PC-9 (cell line): ENCODE results near the gene RNF17. TPM values are rescaled to one million over a fixed set of nuclear protein-coding genes. Genes with fewer than 3 reads are reported as not detected.

Source experiments
- BruUV-seq: library from RNA; stranded (reverse); fragments of 400-500 nt; replicated peaks from 2 replicates; lab custom pipeline; 2021; lab: Mats Ljungman, UMichigan
- CTCF ChIA-PET: fragments of 300-600 bp; sonication (Branson Sonifier 250); formaldehyde crosslinking; loops from one replicate; lab custom pipeline; 2022; ENCODE audit warnings: antibody characterized with exemption; lab: Charles Lee
- POLR2A ChIA-PET: fragments of 300-600 bp; sonication (Branson Sonifier 250); formaldehyde crosslinking; loops from one replicate; lab custom pipeline; 2022; ENCODE audit warnings: antibody characterized with exemption; ENCODE audit not compliant: unreplicated experiment; lab: Charles Lee
- DNase-seq, 2 experiments: peaks; one replicate each; pipeline versions ENCODE4 v3.0.0 to v3.0.0-alpha.2; 2015 to 2022; ENCODE audit warnings: mixed read lengths in 1 of 2
- H2AFZ ChIP-seq: fragments of 200-600 bp; sonication (generic); 2 replicates; pipeline ENCODE4 v1.8.1; 2017; ENCODE audit warnings: antibody characterized with exemption
- H3F3A ChIP-seq: fragments of 200-600 bp; sonication (generic); 2 replicates; pipeline ENCODE4 v1.8.1; 2017; ENCODE audit warnings: antibody characterized with exemption, mild to moderate bottlenecking, low read depth; ENCODE audit not compliant: insufficient read depth
- H3K27ac ChIP-seq: fragments of 200-600 bp; sonication (generic); 2 replicates; pipeline ENCODE4 v1.6.1; 2016; ENCODE audit warnings: mixed run types
- H3K27me3 ChIP-seq: fragments of 200-600 bp; sonication (generic); 2 replicates; pipeline ENCODE4 v1.6.1; 2016; ENCODE audit warnings: low read depth, mixed run types; ENCODE audit not compliant: insufficient read depth
- H3K36me3 ChIP-seq: fragments of 200-600 bp; sonication (generic); 2 replicates; pipeline ENCODE4 v1.6.1; 2016; ENCODE audit warnings: low read depth, mixed run types
- H3K4me1 ChIP-seq: fragments of 200-600 bp; sonication (generic); replicated peaks from 2 replicates; pipeline ENCODE4 v1.6.1; 2016; ENCODE audit warnings: mixed run types; ENCODE audit not compliant: insufficient read depth
- H3K4me2 ChIP-seq: fragments of 200-600 bp; sonication (generic); 2 replicates; pipeline ENCODE4 v1.6.1; 2017; ENCODE audit warnings: mixed run types
- H3K4me3 ChIP-seq: fragments of 200-600 bp; sonication (generic); 2 replicates; pipeline ENCODE4 v1.6.1; 2016; ENCODE audit warnings: mixed run types
- H3K79me2 ChIP-seq: fragments of 200-600 bp; sonication (generic); 2 replicates; pipeline ENCODE4 v1.6.1; 2017; ENCODE audit warnings: low read depth, mixed run types
- H3K9me2 ChIP-seq: fragments of 200-600 bp; sonication (generic); 2 replicates; pipeline ENCODE4 v1.8.1; 2017; ENCODE audit warnings: mild to moderate bottlenecking; ENCODE audit not compliant: insufficient read depth
- H3K9me3 ChIP-seq: fragments of 200-600 bp; sonication (generic); 2 replicates; pipeline ENCODE4 v1.8.1; 2016; ENCODE audit warnings: low read depth; ENCODE audit not compliant: insufficient read depth
- H4K20me1 ChIP-seq: fragments of 200-600 bp; sonication (generic); 2 replicates; pipeline ENCODE4 v1.8.1; 2017; ENCODE audit not compliant: insufficient read depth
- CTCF ChIP-seq: fragments of 200-600 bp; sonication (generic); conservative IDR thresholded peaks from 2 replicates; pipeline ENCODE4 v1.6.1; 2017; ENCODE audit warnings: mixed run types, antibody characterized with exemption, mild to moderate bottlenecking, moderate library complexity
- EZH2 ChIP-seq: fragments of 200-600 bp; sonication (generic); IDR thresholded peaks from 2 replicates; pipeline ENCODE4 v1.8.0; 2017; ENCODE audit warnings: antibody characterized with exemption, low read depth
- intact Hi-C: fragments of 100-400 bp; cut with micrococcal nuclease; formaldehyde crosslinking; loops from one replicate; pipeline ENCODE4 v1.10.0; 2022; ENCODE audit not compliant: unreplicated experiment
- total RNA-seq: library from RNA; stranded (reverse); gene quantifications from 2 replicates; pipeline ENCODE4 v1.2.3, GENCODE V29; 2021

Gene RNF17
- total RNA-seq, 1 experiment from 2014 or later: not detected

GRCh38 chr13:24905242-24905641 is 141.3 kb downstream of the RNF17 start:
- Histone ChIP-seq H3K27ac (no peak overlapping the region), H3K9me3 (no peaks in the 10 kb centered on the region), H3K27me3 (no peaks in the 10 kb centered on the region), H3K36me3 (peaks cover 22% of the 10 kb centered on the region), H2AFZ (no peak overlapping the region), H3K4me3 (no peak overlapping the region), H3K79me2 (no peaks in the 10 kb centered on the region), H3F3A (peaks cover 9% of the 10 kb centered on the region), H3K4me1 (peaks cover 5% of the 10 kb centered on the region), H3K4me2 (no peak overlapping the region), H3K9me2 (no peaks in the 10 kb centered on the region), H4K20me1 (no peaks in the 10 kb centered on the region)
- POLR2A ChIA-PET: no interaction called here
- TF ChIP-seq CTCF (no peak), EZH2 (no peak)
- intact Hi-C loops: no loop called here
- DNase-seq: no peak
- CTCF ChIA-PET: no interaction called here
- no TSS peak for BruUV-seq

- Histone ChIP-seq H3K4me1 (peaks cover 15% of the 10 kb centered on the region), H3K27ac (no peak overlapping the region), H3K27me3 (no peaks in the 10 kb centered on the region), H4K20me1 (no peaks in the 10 kb centered on the region), H3K9me2 (no peaks in the 10 kb centered on the region), H3K9me3 (no peaks in the 10 kb centered on the region), H3F3A (peaks cover 19% of the 10 kb centered on the region), H2AFZ (no peak overlapping the region), H3K4me3 (no peak overlapping the region), H3K79me2 (no peaks in the 10 kb centered on the region), H3K36me3 (peaks cover 22% of the 10 kb centered on the region), H3K4me2 (no peak overlapping the region)
- CTCF ChIA-PET: no interaction called here
- no peak for TF ChIP-seq CTCF
- no peak for TF ChIP-seq EZH2
- BruUV-seq: no TSS peak
- no peak for DNase-seq
- POLR2A ChIA-PET: no interaction called here
- intact Hi-C loops: no loop called here
These were observed 142.3 kb downstream of the RNF17 start for GRCh38 chr13:24906268-24906667.

- POLR2A ChIA-PET: no interaction called here
- peak overlapping the region; percentile 64 for H3K4me2 ChIP-seq
- intact Hi-C loops: no loop called here
- peak overlapping the region; percentile 37; the same call in 1 of the 2 replicates for H2AFZ ChIP-seq
- H3K79me2 ChIP-seq: peaks cover 28% of the 10 kb centered on the region
- DNase-seq: peak; percentile 49 to 57
- no peaks in the 10 kb centered on the region for H3K9me2 ChIP-seq
- peak overlapping the region; percentile 27; the same call in 1 of the 2 replicates for H3K4me3 ChIP-seq
- no peaks in the 10 kb centered on the region for H3K9me3 ChIP-seq
- H3F3A ChIP-seq: peaks cover 29% of the 10 kb centered on the region
- H3K4me1 ChIP-seq: peaks cover 29% of the 10 kb centered on the region
- peaks cover 20% of the 10 kb centered on the region for H3K36me3 ChIP-seq
- H3K27ac ChIP-seq: peak overlapping the region; percentile 97
- no peaks in the 10 kb centered on the region for H4K20me1 ChIP-seq
- BruUV-seq: TSS peak; percentile 12
- H3K27me3 ChIP-seq: no peaks in the 10 kb centered on the region
- TF ChIP-seq CTCF: no peak
- no peak for TF ChIP-seq EZH2
- CTCF ChIA-PET: no interaction called here
These were observed 146.6 kb downstream of the RNF17 start for GRCh38 chr13:24910502-24911132.
